GM23338 (cell line): Measurements from ENCODE around the gene TRAPPC14. TPM values are rescaled to one million over a fixed set of nuclear protein-coding genes. Genes with fewer than 3 reads are reported as not detected.

Experiments
- ATAC-seq: fragments of 200-7000 bp; cut with Tn5 transposase; 3 replicates; pipeline ENCODE4 v1.9.1; 2020
- DNase-seq: peaks from one replicate; pipeline ENCODE4 v3.0.0-alpha.2; 2015; ENCODE audit warnings: low spot score
- H2AFZ ChIP-seq: fragments of 200-600 bp; sonication (generic); 2 replicates; pipeline ENCODE4 v1.8.0; 2016; ENCODE audit warnings: antibody characterized with exemption, mild to moderate bottlenecking, moderate library complexity
- H3F3A ChIP-seq: fragments of 200-600 bp; sonication (generic); replicated peaks from 2 replicates; pipeline ENCODE4 v1.8.0; 2017; ENCODE audit warnings: antibody characterized with exemption, mixed run types, low read depth
- H3K27ac ChIP-seq: fragments of 200-600 bp; sonication (generic); 2 replicates; pipeline ENCODE4 v1.6.1; 2016; ENCODE audit warnings: low read depth
- H3K27me3 ChIP-seq: fragments of 200-600 bp; sonication (generic); 2 replicates; pipeline ENCODE4 v1.8.0; 2016; ENCODE audit warnings: mild to moderate bottlenecking, mixed run types, moderate library complexity; ENCODE audit not compliant: insufficient read depth
- H3K36me3 ChIP-seq: fragments of 200-600 bp; sonication (generic); 2 replicates; pipeline ENCODE4 v1.8.0; 2016; ENCODE audit warnings: mild to moderate bottlenecking; ENCODE audit not compliant: insufficient read depth
- H3K4me1 ChIP-seq: fragments of 200-600 bp; sonication (generic); 2 replicates; pipeline ENCODE4 v1.8.0; 2016; ENCODE audit warnings: mild to moderate bottlenecking, moderate library complexity; ENCODE audit not compliant: insufficient read depth
- H3K4me2 ChIP-seq: fragments of 200-600 bp; sonication (generic); 2 replicates; pipeline ENCODE4 v1.7.1; 2017; ENCODE audit warnings: mixed run types
- H3K4me3 ChIP-seq: fragments of 200-600 bp; sonication (generic); 2 replicates; pipeline ENCODE4 v1.6.1; 2016; ENCODE audit warnings: mixed run types
- H3K79me2 ChIP-seq: fragments of 200-600 bp; sonication (generic); replicated peaks from 2 replicates; pipeline ENCODE4 v1.8.0; 2017; ENCODE audit warnings: mild to moderate bottlenecking; ENCODE audit not compliant: insufficient read depth
- H3K9me2 ChIP-seq: fragments of 200-600 bp; sonication (generic); 2 replicates; pipeline ENCODE4 v1.8.0; 2017; ENCODE audit not compliant: insufficient read depth
- H4K20me1 ChIP-seq: fragments of 200-600 bp; sonication (generic); replicated peaks from 2 replicates; pipeline ENCODE4 v1.8.0; 2017; ENCODE audit warnings: mild to moderate bottlenecking; ENCODE audit not compliant: insufficient read depth
- H3K27ac Mint-ChIP-seq: 2 replicates; pipeline ENCODE4 v1.8.0; 2020; ENCODE audit warnings: inconsistent platforms, mild to moderate bottlenecking, moderate library complexity, mixed read lengths
- H3K27me3 Mint-ChIP-seq: 3 replicates; pipeline ENCODE4 v1.8.0; 2022; ENCODE audit warnings: low read depth, mild to moderate bottlenecking, moderate library complexity, mixed read lengths, inconsistent platforms; ENCODE audit not compliant: insufficient read depth, poor library complexity
- H3K36me3 Mint-ChIP-seq: 3 replicates; pipeline ENCODE4 v1.8.0; 2021; ENCODE audit warnings: low read depth, mild to moderate bottlenecking, inconsistent platforms, moderate library complexity, mixed read lengths
- H3K4me1 Mint-ChIP-seq: 3 replicates; pipeline ENCODE4 v1.8.0; 2020; ENCODE audit warnings: mild to moderate bottlenecking, inconsistent platforms, mixed read lengths
- H3K4me3 Mint-ChIP-seq: 3 replicates; pipeline ENCODE4 v1.8.0; 2021; ENCODE audit warnings: moderate library complexity, mild to moderate bottlenecking, inconsistent platforms, mixed read lengths
- H3K9me3 Mint-ChIP-seq: 3 replicates; pipeline ENCODE4 v1.8.0; 2020; ENCODE audit warnings: moderate library complexity, mild to moderate bottlenecking, inconsistent platforms, mixed read lengths
- CREB1 ChIP-seq: fragments of 250-450 bp; sonication (Bioruptor Pico); IDR thresholded peaks from 2 replicates; pipeline ENCODE4 v1.5.0; 2020; ENCODE audit warnings: low read depth, mild to moderate bottlenecking, moderate library complexity
- EZH2phosphoT487 ChIP-seq: fragments of 200-600 bp; sonication (generic); IDR thresholded peaks from one replicate; pipeline ENCODE4 v1.8.1; 2018; ENCODE audit warnings: antibody characterized with exemption; ENCODE audit not compliant: unreplicated experiment
- NANOG ChIP-seq: IDR thresholded peaks from 2 replicates; pipeline ENCODE4 v1.6.1; 2016; ENCODE audit warnings: antibody characterized with exemption, borderline replicate concordance
- POLR2AphosphoS5 ChIP-seq: IDR thresholded peaks from 2 replicates; pipeline ENCODE4 v1.6.1; 2016; ENCODE audit warnings: antibody characterized with exemption, low read depth
- STAT1 ChIP-seq: IDR thresholded peaks from one replicate; pipeline ENCODE4 v1.6.1; 2016; ENCODE audit warnings: antibody characterized with exemption; ENCODE audit not compliant: unreplicated experiment
- polyA plus RNA-seq: library from polyadenylated mRNA; unstranded; fragments of >200 nt; fragmentation: Nextera tagmentation; extraction: Ambion mirVana; gene quantifications from 2 replicates; pipeline ENCODE4 v1.2.1, GENCODE V29; 2016
- total RNA-seq: library from RNA; depleted of rRNA; stranded (reverse); fragments of >200 nt; shearing (Covaris generic); gene quantifications from 2 replicates; pipeline ENCODE4 v1.2.3, GENCODE V29; 2014
- TF ChIP-seq, protein P1 (sequence below): fragments of 250-450 bp; sonication (Bioruptor Pico); IDR thresholded peaks from 2 replicates; pipeline ENCODE4 v1.5.0; 2020; ENCODE audit warnings: mild to moderate bottlenecking, moderate library complexity
- TF ChIP-seq, protein P2 (sequence below): IDR thresholded peaks from one replicate; pipeline ENCODE4 v1.6.1; 2018; ENCODE audit warnings: antibody characterized with exemption; ENCODE audit not compliant: unreplicated experiment
- TF ChIP-seq, protein P3 (sequence below), 2 experiments: fragments of 200-600 bp in 1 of 2; sonication (generic) in 1 of 2; conservative IDR thresholded peaks; 2 replicates each; pipeline versions ENCODE4 v1.5.1 to v1.6.1; 2016 to 2017; ENCODE audit warnings: antibody characterized with exemption in 2 of 2, low read depth in 2 of 2, mild to moderate bottlenecking in 2 of 2, moderate library complexity in 1 of 2

TRAPPC14 gene
- total and polyA plus RNA-seq, 2 experiments from 2014 or later, result 9.3 to 15.7 TPM

DNA sequence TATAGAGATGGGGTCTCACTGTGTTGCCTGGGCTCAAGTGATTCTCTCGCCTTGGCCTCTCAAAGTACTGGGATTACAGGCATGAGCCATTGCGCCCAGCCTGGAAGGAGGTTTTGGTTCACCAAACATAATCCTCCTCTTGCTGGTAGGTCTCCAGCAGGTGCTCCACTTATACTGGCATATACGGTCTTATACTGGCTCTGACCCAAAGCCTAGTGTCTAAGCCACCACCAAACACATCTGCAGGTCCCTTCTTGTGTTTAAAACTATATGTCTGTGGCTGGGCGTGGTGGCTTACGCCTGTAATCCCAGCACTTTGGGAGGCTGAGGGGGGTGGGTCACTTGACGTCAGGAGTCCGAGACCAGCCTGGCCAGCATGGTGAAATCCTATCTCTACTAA lies 26.4 kb downstream of the TRAPPC14 start (continued):
- TF ChIP-seq, protein P1, sequence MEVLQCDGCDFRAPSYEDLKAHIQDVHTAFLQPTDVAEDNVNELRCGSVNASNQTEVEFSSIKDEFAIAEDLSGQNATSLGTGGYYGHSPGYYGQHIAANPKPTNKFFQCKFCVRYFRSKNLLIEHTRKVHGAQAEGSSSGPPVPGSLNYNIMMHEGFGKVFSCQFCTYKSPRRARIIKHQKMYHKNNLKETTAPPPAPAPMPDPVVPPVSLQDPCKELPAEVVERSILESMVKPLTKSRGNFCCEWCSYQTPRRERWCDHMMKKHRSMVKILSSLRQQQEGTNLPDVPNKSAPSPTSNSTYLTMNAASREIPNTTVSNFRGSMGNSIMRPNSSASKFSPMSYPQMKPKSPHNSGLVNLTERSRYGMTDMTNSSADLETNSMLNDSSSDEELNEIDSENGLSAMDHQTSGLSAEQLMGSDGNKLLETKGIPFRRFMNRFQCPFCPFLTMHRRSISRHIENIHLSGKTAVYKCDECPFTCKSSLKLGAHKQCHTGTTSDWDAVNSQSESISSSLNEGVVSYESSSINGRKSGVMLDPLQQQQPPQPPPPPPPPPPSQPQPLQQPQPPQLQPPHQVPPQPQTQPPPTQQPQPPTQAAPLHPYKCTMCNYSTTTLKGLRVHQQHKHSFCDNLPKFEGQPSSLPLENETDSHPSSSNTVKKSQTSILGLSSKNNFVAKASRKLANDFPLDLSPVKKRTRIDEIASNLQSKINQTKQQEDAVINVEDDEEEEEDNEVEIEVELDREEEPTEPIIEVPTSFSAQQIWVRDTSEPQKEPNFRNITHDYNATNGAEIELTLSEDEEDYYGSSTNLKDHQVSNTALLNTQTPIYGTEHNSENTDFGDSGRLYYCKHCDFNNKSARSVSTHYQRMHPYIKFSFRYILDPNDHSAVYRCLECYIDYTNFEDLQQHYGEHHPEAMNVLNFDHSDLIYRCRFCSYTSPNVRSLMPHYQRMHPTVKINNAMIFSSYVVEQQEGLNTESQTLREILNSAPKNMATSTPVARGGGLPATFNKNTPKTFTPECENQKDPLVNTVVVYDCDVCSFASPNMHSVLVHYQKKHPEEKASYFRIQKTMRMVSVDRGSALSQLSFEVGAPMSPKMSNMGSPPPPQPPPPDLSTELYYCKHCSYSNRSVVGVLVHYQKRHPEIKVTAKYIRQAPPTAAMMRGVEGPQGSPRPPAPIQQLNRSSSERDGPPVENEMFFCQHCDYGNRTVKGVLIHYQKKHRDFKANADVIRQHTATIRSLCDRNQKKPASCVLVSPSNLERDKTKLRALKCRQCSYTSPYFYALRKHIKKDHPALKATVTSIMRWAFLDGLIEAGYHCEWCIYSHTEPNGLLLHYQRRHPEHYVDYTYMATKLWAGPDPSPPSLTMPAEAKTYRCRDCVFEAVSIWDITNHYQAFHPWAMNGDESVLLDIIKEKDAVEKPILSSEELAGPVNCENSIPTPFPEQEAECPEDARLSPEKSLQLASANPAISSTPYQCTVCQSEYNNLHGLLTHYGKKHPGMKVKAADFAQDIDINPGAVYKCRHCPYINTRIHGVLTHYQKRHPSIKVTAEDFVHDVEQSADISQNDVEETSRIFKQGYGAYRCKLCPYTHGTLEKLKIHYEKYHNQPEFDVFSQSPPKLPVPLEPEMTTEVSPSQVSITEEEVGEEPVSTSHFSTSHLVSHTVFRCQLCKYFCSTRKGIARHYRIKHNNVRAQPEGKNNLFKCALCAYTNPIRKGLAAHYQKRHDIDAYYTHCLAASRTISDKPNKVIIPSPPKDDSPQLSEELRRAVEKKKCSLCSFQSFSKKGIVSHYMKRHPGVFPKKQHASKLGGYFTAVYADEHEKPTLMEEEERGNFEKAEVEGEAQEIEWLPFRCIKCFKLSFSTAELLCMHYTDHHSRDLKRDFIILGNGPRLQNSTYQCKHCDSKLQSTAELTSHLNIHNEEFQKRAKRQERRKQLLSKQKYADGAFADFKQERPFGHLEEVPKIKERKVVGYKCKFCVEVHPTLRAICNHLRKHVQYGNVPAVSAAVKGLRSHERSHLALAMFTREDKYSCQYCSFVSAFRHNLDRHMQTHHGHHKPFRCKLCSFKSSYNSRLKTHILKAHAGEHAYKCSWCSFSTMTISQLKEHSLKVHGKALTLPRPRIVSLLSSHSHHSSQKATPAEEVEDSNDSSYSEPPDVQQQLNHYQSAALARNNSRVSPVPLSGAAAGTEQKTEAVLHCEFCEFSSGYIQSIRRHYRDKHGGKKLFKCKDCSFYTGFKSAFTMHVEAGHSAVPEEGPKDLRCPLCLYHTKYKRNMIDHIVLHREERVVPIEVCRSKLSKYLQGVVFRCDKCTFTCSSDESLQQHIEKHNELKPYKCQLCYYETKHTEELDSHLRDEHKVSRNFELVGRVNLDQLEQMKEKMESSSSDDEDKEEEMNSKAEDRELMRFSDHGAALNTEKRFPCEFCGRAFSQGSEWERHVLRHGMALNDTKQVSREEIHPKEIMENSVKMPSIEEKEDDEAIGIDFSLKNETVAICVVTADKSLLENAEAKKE (CRISPR knock-in tag), result no peak

DNA sequence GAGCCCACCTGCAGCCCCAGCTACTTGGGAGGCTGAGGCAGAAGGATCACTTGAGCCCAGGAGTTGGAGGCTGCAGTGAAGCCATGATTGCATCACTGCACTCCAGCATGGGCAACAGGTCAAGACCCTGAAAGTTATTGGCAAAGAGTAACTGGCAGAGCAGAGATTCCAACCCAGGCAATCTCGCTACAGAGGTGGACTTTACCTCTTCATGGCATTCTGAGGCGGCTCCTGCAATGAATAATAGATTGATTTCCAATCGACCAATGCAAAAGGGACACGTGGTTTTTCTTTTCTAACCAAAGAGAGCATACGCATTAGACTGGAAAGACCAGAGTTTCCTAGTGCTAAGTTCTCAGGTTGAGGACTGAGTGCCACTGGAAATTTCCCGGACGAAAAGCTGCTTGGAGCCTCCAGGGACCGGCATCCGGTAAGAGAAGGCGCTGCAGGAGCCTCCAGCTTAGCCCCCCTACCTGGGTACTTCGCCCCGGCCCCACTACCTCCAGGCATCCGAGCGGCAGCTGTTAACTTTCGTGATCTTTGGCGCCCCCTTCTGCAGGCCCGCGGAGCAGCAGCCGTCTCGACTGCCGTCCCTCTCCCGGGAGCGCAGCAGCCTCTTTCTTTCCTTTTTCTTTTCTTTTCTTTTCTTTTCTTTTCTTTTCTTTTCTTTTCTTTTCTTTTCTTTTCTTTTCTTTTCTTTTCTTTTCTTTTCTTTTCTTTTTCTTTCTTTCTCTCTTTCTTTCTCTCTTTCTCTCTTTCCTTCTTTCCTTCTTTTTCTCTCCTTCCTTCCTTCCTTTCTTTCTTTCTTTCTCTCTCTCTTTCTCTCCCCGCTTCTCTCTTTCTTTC lies 27.7 kb downstream of the TRAPPC14 start:
- Mint-ChIP-seq H3K27ac (no peak overlapping the region), H3K36me3 (no peaks in the 10 kb centered on the region), H3K4me3 (peak overlapping the region; percentile 43; the same call in 2 of the 3 replicates), H3K4me1 (peaks cover 11% of the 10 kb centered on the region), H3K9me3 (no peaks in the 10 kb centered on the region), H3K27me3 (peaks cover 23% of the 10 kb centered on the region)
- Histone ChIP-seq H4K20me1 (no peaks in the 10 kb centered on the region), H3K4me1 (peaks cover 4% of the 10 kb centered on the region; the same call in 1 of the 2 replicates), H3F3A (peaks cover 13% of the 10 kb centered on the region), H3K4me3 (peak overlapping the region; percentile 30), H3K27ac (no peak overlapping the region), H3K4me2 (peak overlapping the region; percentile 64), H3K36me3 (no peaks in the 10 kb centered on the region), H2AFZ (peak overlapping the region; percentile 90), H3K9me2 (no peaks in the 10 kb centered on the region), H3K27me3 (peaks cover 21% of the 10 kb centered on the region), H3K79me2 (peaks cover 5% of the 10 kb centered on the region; the same call in 1 of the 2 replicates)
- ATAC-seq (peak; percentile 44), DNase-seq (peak; percentile 97)
- TF ChIP-seq CREB1 (CRISPR knock-in tag) (no peak), EZH2phosphoT487 (no peak), STAT1 (no peak), NANOG (no peak), POLR2AphosphoS5 (no peak)
- TF ChIP-seq, protein P2, sequence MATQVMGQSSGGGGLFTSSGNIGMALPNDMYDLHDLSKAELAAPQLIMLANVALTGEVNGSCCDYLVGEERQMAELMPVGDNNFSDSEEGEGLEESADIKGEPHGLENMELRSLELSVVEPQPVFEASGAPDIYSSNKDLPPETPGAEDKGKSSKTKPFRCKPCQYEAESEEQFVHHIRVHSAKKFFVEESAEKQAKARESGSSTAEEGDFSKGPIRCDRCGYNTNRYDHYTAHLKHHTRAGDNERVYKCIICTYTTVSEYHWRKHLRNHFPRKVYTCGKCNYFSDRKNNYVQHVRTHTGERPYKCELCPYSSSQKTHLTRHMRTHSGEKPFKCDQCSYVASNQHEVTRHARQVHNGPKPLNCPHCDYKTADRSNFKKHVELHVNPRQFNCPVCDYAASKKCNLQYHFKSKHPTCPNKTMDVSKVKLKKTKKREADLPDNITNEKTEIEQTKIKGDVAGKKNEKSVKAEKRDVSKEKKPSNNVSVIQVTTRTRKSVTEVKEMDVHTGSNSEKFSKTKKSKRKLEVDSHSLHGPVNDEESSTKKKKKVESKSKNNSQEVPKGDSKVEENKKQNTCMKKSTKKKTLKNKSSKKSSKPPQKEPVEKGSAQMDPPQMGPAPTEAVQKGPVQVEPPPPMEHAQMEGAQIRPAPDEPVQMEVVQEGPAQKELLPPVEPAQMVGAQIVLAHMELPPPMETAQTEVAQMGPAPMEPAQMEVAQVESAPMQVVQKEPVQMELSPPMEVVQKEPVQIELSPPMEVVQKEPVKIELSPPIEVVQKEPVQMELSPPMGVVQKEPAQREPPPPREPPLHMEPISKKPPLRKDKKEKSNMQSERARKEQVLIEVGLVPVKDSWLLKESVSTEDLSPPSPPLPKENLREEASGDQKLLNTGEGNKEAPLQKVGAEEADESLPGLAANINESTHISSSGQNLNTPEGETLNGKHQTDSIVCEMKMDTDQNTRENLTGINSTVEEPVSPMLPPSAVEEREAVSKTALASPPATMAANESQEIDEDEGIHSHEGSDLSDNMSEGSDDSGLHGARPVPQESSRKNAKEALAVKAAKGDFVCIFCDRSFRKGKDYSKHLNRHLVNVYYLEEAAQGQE, result no peak
- TF ChIP-seq, protein P3, sequence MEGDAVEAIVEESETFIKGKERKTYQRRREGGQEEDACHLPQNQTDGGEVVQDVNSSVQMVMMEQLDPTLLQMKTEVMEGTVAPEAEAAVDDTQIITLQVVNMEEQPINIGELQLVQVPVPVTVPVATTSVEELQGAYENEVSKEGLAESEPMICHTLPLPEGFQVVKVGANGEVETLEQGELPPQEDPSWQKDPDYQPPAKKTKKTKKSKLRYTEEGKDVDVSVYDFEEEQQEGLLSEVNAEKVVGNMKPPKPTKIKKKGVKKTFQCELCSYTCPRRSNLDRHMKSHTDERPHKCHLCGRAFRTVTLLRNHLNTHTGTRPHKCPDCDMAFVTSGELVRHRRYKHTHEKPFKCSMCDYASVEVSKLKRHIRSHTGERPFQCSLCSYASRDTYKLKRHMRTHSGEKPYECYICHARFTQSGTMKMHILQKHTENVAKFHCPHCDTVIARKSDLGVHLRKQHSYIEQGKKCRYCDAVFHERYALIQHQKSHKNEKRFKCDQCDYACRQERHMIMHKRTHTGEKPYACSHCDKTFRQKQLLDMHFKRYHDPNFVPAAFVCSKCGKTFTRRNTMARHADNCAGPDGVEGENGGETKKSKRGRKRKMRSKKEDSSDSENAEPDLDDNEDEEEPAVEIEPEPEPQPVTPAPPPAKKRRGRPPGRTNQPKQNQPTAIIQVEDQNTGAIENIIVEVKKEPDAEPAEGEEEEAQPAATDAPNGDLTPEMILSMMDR (conservative IDR thresholded peaks at IDR 0.05; ENCODE audit: low read depth in 2 of 2), result peak; percentile 83 to 90
